NCI-H345 treated with DMSO at 0.1 percent for 48 hours (cell line): ENCODE data around the gene ADRA2B.

Experiments used
- DNase-seq: peaks from one replicate; lab custom pipeline; 2025; ENCODE audit not compliant: unreplicated experiment; lab: John Stamatoyannopoulos, UW

ADRA2B gene

GRCh38 chr2:96119389-96119751 lies 3.0 kb upstream of the ADRA2B start:
- DNase-seq = no peak

GRCh38 chr2:96118698-96119388 lies 2.5 kb upstream of the ADRA2B start:
- DNase-seq = no peak

GRCh38 chr2:96117701-96118588 lies 1.6 kb upstream of the ADRA2B start:
- no peak for DNase-seq

- DNase-seq = peak; percentile 27
These were observed 635 bp upstream of the ADRA2B start for GRCh38 chr2:96116879-96117533.

GRCh38 chr2:96115631-96116423 lies 544 bp downstream of the ADRA2B start:
- no peak for DNase-seq

GRCh38 chr2:96114903-96115581 lies 1.3 kb downstream of the ADRA2B start:
- no peak for DNase-seq

- DNase-seq = no peak
These were observed 1.8 kb downstream of the ADRA2B start for GRCh38 chr2:96114546-96114902.

- DNase-seq = no peak
These were observed 2.4 kb downstream of the ADRA2B start for GRCh38 chr2:96113951-96114350.

- no peak for DNase-seq
These were observed 3.0 kb downstream of the ADRA2B start for GRCh38 chr2:96113367-96113677.

- no peak for DNase-seq
These were observed 3.6 kb downstream of the ADRA2B start for GRCh38 chr2:96112501-96113366.

GRCh38 chr2:96111823-96112500 lies 4.4 kb downstream of the ADRA2B start:
- no peak for DNase-seq

GRCh38 chr2:96111257-96111640 lies 5.1 kb downstream of the ADRA2B start:
- no peak for DNase-seq

GRCh38 chr2:96110621-96111256 lies 5.6 kb downstream of the ADRA2B start:
- no peak for DNase-seq

- no peak for DNase-seq
These were observed 6.3 kb downstream of the ADRA2B start for GRCh38 chr2:96109931-96110511.

GRCh38 chr2:96109361-96109680 lies 7.0 kb downstream of the ADRA2B start:
- DNase-seq = no peak

GRCh38 chr2:96108541-96109360 lies 7.6 kb downstream of the ADRA2B start:
- no peak for DNase-seq

- no peak for DNase-seq
These were observed 8.2 kb downstream of the ADRA2B start for GRCh38 chr2:96108151-96108540.

GRCh38 chr2:96107708-96108065 lies 8.7 kb downstream of the ADRA2B start:
- DNase-seq = no peak
